ENCODE results near the gene SBSN.

DNA sequence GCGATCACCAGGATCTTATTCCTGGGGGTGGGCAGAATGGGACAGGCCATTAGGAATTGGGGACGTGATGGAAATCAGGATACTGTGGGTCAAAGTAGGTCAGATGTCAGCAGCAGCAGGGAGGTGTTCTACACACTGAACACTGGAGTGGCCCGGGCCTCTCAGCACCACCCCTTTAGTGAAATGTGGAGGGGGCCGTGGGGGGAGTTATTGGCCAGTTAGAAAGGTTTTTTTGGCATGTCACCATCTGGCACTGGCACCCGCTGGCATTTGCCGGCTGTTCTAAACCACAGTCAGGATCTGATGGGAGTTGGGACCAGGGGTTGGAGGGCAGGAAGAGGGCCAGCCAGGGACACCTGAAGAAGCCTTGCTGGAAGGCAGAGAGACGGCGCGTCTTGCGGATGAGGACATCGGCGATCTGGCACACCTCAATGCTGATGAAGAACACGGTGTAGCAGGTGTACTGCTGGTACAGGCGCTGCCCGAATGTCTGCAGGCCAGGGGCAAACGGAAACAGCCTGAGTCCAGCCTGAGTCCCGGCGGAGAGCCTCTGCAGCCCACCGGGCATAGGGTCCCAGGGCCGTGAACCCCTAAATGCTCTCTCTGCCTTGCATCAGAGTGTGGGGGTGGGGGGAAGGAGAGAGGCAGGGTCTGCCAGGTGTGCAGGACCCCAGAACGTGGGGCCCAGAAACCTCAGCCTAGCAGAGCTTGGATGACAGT, 23.1 kb upstream of the SBSN start:
- no peak for TF ChIP-seq CTCF (IDR thresholded peaks at IDR 0.05)
- no peak for TF ChIP-seq POLR2A (IDR thresholded peaks at IDR 0.05)
